Fibroblast of mammary gland (primary cell): ENCODE results near the gene GJA10.

ENCODE experiments used
- DNase-seq: peaks from one replicate; pipeline ENCODE4 v3.0.0-alpha.2; 2010; ENCODE audit warnings: low read depth
- H3K4me3 ChIP-seq: 2 replicates; pipeline ENCODE4 v1.5.1; 2011; ENCODE audit warnings: low read depth, mild to moderate bottlenecking, low read length, moderate library complexity; ENCODE audit not compliant: control insufficient read depth
- TF ChIP-seq, protein P1 (sequence below): conservative IDR thresholded peaks from 2 replicates; pipeline ENCODE4 v1.5.1; 2011; ENCODE audit warnings: low read depth, low read length, inconsistent platforms; ENCODE audit not compliant: control insufficient read depth, insufficient read depth

GJA10 gene

GRCh38 chr6:89939144-89939543, 44.9 kb downstream of the GJA10 start:
- TF ChIP-seq, protein P1, sequence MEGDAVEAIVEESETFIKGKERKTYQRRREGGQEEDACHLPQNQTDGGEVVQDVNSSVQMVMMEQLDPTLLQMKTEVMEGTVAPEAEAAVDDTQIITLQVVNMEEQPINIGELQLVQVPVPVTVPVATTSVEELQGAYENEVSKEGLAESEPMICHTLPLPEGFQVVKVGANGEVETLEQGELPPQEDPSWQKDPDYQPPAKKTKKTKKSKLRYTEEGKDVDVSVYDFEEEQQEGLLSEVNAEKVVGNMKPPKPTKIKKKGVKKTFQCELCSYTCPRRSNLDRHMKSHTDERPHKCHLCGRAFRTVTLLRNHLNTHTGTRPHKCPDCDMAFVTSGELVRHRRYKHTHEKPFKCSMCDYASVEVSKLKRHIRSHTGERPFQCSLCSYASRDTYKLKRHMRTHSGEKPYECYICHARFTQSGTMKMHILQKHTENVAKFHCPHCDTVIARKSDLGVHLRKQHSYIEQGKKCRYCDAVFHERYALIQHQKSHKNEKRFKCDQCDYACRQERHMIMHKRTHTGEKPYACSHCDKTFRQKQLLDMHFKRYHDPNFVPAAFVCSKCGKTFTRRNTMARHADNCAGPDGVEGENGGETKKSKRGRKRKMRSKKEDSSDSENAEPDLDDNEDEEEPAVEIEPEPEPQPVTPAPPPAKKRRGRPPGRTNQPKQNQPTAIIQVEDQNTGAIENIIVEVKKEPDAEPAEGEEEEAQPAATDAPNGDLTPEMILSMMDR = no peak
- no peak overlapping the region for H3K4me3 ChIP-seq
- no peak for DNase-seq

GRCh38 chr6:89940225-89941027, 46.2 kb downstream of the GJA10 start:
- H3K4me3 ChIP-seq = no peak overlapping the region
- peak; percentile 89 for DNase-seq
- TF ChIP-seq, protein P1 = peak; percentile 82

GRCh38 chr6:89941031-89941762, 46.9 kb downstream of the GJA10 start:
- TF ChIP-seq, protein P1 = no peak
- H3K4me3 ChIP-seq = no peak overlapping the region
- peak; percentile 28 for DNase-seq

- H3K4me3 ChIP-seq = no peak overlapping the region
- TF ChIP-seq, protein P1 = no peak
- no peak for DNase-seq
Observed at GRCh38 chr6:89941763-89942497, 47.7 kb downstream of the GJA10 start.

- no peak overlapping the region for H3K4me3 ChIP-seq
- no peak for DNase-seq
- TF ChIP-seq, protein P1 = no peak
Observed at GRCh38 chr6:89942601-89943000, 48.3 kb downstream of the GJA10 start.

DNA sequence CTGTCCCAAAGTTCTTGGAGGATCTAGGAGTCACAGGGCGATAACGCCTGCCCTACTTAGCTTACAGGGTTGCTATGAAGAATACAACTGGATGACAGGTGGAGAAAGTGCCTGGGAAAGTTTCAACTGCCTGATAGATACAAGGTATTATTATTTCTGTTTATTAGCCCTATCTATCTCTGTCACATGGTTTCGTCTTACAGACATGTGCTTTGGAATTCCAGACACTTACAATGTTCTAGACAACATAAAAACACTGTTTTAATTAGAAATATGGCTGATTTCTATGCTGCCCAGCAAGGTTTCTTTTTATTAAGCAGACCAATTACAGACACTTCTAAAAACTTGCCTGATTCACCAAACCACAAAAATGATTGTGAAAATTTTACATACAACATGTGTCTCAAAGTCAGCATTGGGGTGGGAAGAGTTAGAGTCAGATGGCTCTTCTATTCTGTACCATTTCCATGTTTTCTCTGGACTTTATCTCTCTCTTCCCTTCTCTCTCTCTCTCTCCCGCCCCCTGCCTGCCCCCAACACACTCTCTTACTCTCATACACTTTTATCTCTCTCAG, 50.0 kb downstream of the GJA10 start:
- peak; percentile 38 for DNase-seq
- H3K4me3 ChIP-seq = no peak overlapping the region
- TF ChIP-seq, protein P1 = no peak
